GM12878 (cell line): Measurements from ENCODE around the gene TFAM. TPM values are rescaled to one million over a fixed set of nuclear protein-coding genes. Genes with fewer than 3 reads are reported as not detected.
A peak's percentile ranks its signal among the peaks of the same experiment; 100 is the strongest.

Experiments
- ATAC-seq: fragments of 200-7000 bp; cut with Tn5 transposase; 3 replicates; pipeline ENCODE4 v1.9.1; 2020; ENCODE audit warnings: mild to moderate bottlenecking, moderate library complexity
- BruUV-seq: library from RNA; stranded (reverse); fragments of 400-500 nt; replicated peaks from 2 replicates; lab custom pipeline; 2021; lab: Mats Ljungman, UMichigan
- CTCF ChIA-PET: fragments of 300-600 bp; sonication (Branson Sonifier 250); formaldehyde crosslinking; extraction: SDS; loops from one replicate; lab custom pipeline; 2021; ENCODE audit warnings: inconsistent platforms; lab: Yijun Ruan, JAX
- POLR2A ChIA-PET: fragments of 350-600 bp; formaldehyde crosslinking; extraction: SDS; loops from one replicate; lab custom pipeline; 2021; ENCODE audit warnings: inconsistent platforms; lab: Charles Lee
- RAD21 ChIA-PET: fragments of 300-600 bp; sonication (Branson Sonifier 250); formaldehyde crosslinking; loops from one replicate; lab custom pipeline; 2023; ENCODE audit warnings: antibody characterized with exemption; ENCODE audit not compliant: unreplicated experiment; lab: Charles Lee
- SMC1A ChIA-PET: fragments of 300-600 bp; sonication (Branson Sonifier 250); formaldehyde crosslinking; loops from one replicate; lab custom pipeline; 2023; ENCODE audit not compliant: unreplicated experiment, uncharacterized antibody; lab: Charles Lee
- DNase-seq: peaks from one replicate; pipeline ENCODE4 v3.0.0-alpha.2; 2011; ENCODE audit warnings: low read depth, low spot score
- FAIRE-seq: peaks from 3 replicates; lab custom pipeline; 2011; peaks lifted over from hg19 to GRCh38; lab: Jason Lieb, UNC
- H2AFZ ChIP-seq: 2 replicates; pipeline ENCODE4 v1.6.0; 2011; ENCODE audit warnings: low read depth, low read length, control low read depth; ENCODE audit not compliant: control insufficient read depth
- H3K27ac ChIP-seq: 2 replicates; pipeline ENCODE4 v1.5.1; 2011; ENCODE audit warnings: control low read depth; ENCODE audit not compliant: control insufficient read depth, insufficient read depth
- H3K27me3 ChIP-seq, 2 experiments: replicated peaks in 1 of 2; 2 replicates each; pipeline versions ENCODE4 v1.6.0 to v1.6.1; 2011; ENCODE audit warnings: low read length in 1 of 2; ENCODE audit not compliant: control insufficient read depth in 2 of 2, insufficient read depth in 2 of 2
- H3K36me3 ChIP-seq, 2 experiments: 2 replicates each; pipeline ENCODE4 v1.5.1; 2011; ENCODE audit warnings: low read length in 1 of 2; ENCODE audit not compliant: control insufficient read depth in 2 of 2, insufficient read depth in 2 of 2
- H3K4me1 ChIP-seq: 2 replicates; pipeline ENCODE4 v1.6.1; 2011; ENCODE audit warnings: mild to moderate bottlenecking, low read length, moderate library complexity, mixed read lengths; ENCODE audit not compliant: control insufficient read depth, insufficient read depth
- H3K4me2 ChIP-seq: 2 replicates; pipeline ENCODE4 v1.6.0; 2011; ENCODE audit warnings: control low read depth; ENCODE audit not compliant: control insufficient read depth, insufficient read depth
- H3K4me3 ChIP-seq: fragments of 200-600 bp; sonication (generic); 2 replicates; pipeline ENCODE4 v1.5.1; 2016
- H3K79me2 ChIP-seq: 2 replicates; pipeline ENCODE4 v1.6.0; 2011; ENCODE audit warnings: low read length; ENCODE audit not compliant: control insufficient read depth, insufficient read depth
- H3K9ac ChIP-seq: 2 replicates; pipeline ENCODE4 v1.8.0; 2011; ENCODE audit warnings: low read length, control low read depth, mixed read lengths; ENCODE audit not compliant: control insufficient read depth, insufficient read depth
- H3K9me3 ChIP-seq: replicated peaks from 3 replicates; pipeline ENCODE4 v1.5.1; 2011; ENCODE audit warnings: mild to moderate bottlenecking, low read length; ENCODE audit not compliant: control insufficient read depth, insufficient read depth
- H4K20me1 ChIP-seq: 2 replicates; pipeline ENCODE4 v1.6.0; 2011; ENCODE audit not compliant: control insufficient read depth, insufficient read depth
- CBFB ChIP-seq: IDR thresholded peaks from 2 replicates; pipeline ENCODE4 v1.6.1; 2016; ENCODE audit warnings: antibody characterized with exemption, low read depth
- CHD4 ChIP-seq: fragments of 200-600 bp; sonication (generic); IDR thresholded peaks from 2 replicates; pipeline ENCODE4 v1.6.1; 2016; ENCODE audit warnings: mild to moderate bottlenecking
- EED ChIP-seq: sonication (generic); IDR thresholded peaks from 2 replicates; pipeline ENCODE4 v1.6.1; 2016; ENCODE audit warnings: antibody characterized with exemption, low read depth
- EP300 ChIP-seq, 2 experiments: fragments of 150-350 bp in 1 of 2; IDR thresholded peaks; 2 replicates each; pipeline ENCODE4 v1.6.1; 2011 to 2012; ENCODE audit warnings: low read depth in 2 of 2, low read length in 2 of 2, borderline replicate concordance in 1 of 2, improper control_type of control experiment in 1 of 2, inconsistent platforms in 1 of 2; ENCODE audit not compliant: control insufficient read depth in 1 of 2
- HSF1 ChIP-seq: fragments of 150-350 bp; IDR thresholded peaks from 2 replicates; pipeline ENCODE4 v1.6.1; 2014; ENCODE audit warnings: mild to moderate bottlenecking, low read depth, low read length
- IKZF2 ChIP-seq, 2 experiments: fragments of 450-650 bp; IDR thresholded peaks; 2 replicates each; pipeline ENCODE4 v1.6.1; 2017; ENCODE audit warnings: mild to moderate bottlenecking in 2 of 2, moderate library complexity in 2 of 2
- IRF4 ChIP-seq: IDR thresholded peaks from 2 replicates; pipeline ENCODE4 v1.6.1; 2011; ENCODE audit warnings: low read depth, low read length
- JUNB ChIP-seq: IDR thresholded peaks from 2 replicates; pipeline ENCODE4 v1.6.1; 2016; ENCODE audit warnings: antibody characterized with exemption, mild to moderate bottlenecking
- MTA2 ChIP-seq: fragments of 450-650 bp; IDR thresholded peaks from 2 replicates; pipeline ENCODE4 v1.6.1; 2016; ENCODE audit warnings: low read depth, mild to moderate bottlenecking, moderate library complexity
- MYC ChIP-seq: IDR thresholded peaks from 2 replicates; pipeline ENCODE4 v1.6.1; 2011; ENCODE audit warnings: mild to moderate bottlenecking, low read length, moderate library complexity, inconsistent platforms; ENCODE audit not compliant: insufficient read depth, insufficient replicate concordance, insufficient read length, severe bottlenecking
- NRF1 ChIP-seq: conservative IDR thresholded peaks from 2 replicates; pipeline ENCODE4 v1.6.1; 2011; ENCODE audit warnings: mild to moderate bottlenecking, low read depth, low read length, improper control_type of control experiment
- PML ChIP-seq: IDR thresholded peaks from 2 replicates; pipeline ENCODE4 v1.6.1; 2012; ENCODE audit warnings: low read length, inconsistent platforms
- RCOR1 ChIP-seq: conservative IDR thresholded peaks from 2 replicates; pipeline ENCODE4 v1.6.1; 2012; ENCODE audit warnings: low read depth, low read length, improper control_type of control experiment
- SMAD5 ChIP-seq: IDR thresholded peaks from 2 replicates; pipeline ENCODE4 v1.6.1; 2016; ENCODE audit warnings: antibody characterized with exemption, low read depth
- SP1 ChIP-seq: IDR thresholded peaks from one replicate; pipeline ENCODE4 v1.6.1; 2011; ENCODE audit warnings: low read depth, low read length
- TCF7 ChIP-seq: IDR thresholded peaks from 2 replicates; pipeline ENCODE4 v1.6.1; 2014; ENCODE audit warnings: antibody characterized with exemption, borderline replicate concordance
- WRNIP1 ChIP-seq: IDR thresholded peaks from 2 replicates; pipeline ENCODE4 v1.6.1; 2011; ENCODE audit warnings: low read depth, low read length, improper control_type of control experiment, borderline replicate concordance
- ZBED1 ChIP-seq: IDR thresholded peaks from 2 replicates; pipeline ENCODE4 v1.6.1; 2016; ENCODE audit warnings: borderline replicate concordance
- WGBS: methylation state at CpG from one replicate; pipeline ENCODE4 v1.1.6; 2016; ENCODE audit warnings: low lambda C conversion rate; ENCODE audit not compliant: insufficient replicate concordance, insufficient coverage; ENCODE audit errors: missing lambda C conversion rate; 5-methylcytosine and 5-hydroxymethylcytosine counted together
- in situ Hi-C: fragments of 300-500 bp; cut with MboI; formaldehyde crosslinking; loops from 9 replicates; pipeline ENCODE4 v1.14.3; 2018; ENCODE audit warnings: mixed read lengths
- intact Hi-C: fragments of 100-400 bp; cut with micrococcal nuclease; formaldehyde crosslinking; loops from one replicate; pipeline ENCODE4 v1.14.2; 2022; ENCODE audit not compliant: unreplicated experiment
- polyA plus RNA-seq, 11 experiments: library from polyadenylated mRNA; depleted of rRNA in 4 of 11; unstranded in 6 of 11; stranded (reverse) in 5 of 11; fragments of >200 nt; fragmentation: Nextera tagmentation in 4 of 11; fragmentation: Illumina TruSeq in 1 of 11; extraction: Ambion mirVana in 4 of 11; extraction: Trizol in 1 of 11; gene quantifications; 1 replicate in 1 of 11; 2 replicates in 10 of 11; pipeline versions ENCODE4 v1.2.1 to v1.2.3, GENCODE V29; 2011 to 2016; ENCODE audit warnings: inconsistent platforms in 2 of 11, missing spikeins in 2 of 11, low read depth in 1 of 11
- total RNA-seq, 4 experiments: library from RNA; depleted of rRNA in 3 of 4; stranded (reverse); fragments of >200 nt in 3 of 4; fragmentation: Illumina TruSeq in 1 of 4; extraction: Trizol in 1 of 4; gene quantifications; 2 replicates each; pipeline versions ENCODE4 v1.2.1 to v1.2.3, GENCODE V29; 2013 to 2021
- TF ChIP-seq, protein P1 (sequence below): IDR thresholded peaks from 2 replicates; pipeline ENCODE4 v1.6.1; 2011; ENCODE audit warnings: mild to moderate bottlenecking, low read depth, low read length, moderate library complexity; ENCODE audit not compliant: insufficient replicate concordance
- TF ChIP-seq, protein P2 (sequence below): fragments of 450-650 bp; IDR thresholded peaks from 2 replicates; pipeline ENCODE4 v1.6.1; 2017; ENCODE audit warnings: mild to moderate bottlenecking, low read depth, inconsistent platforms; ENCODE audit not compliant: poor library complexity, severe bottlenecking

TFAM gene
- total and polyA plus RNA-seq, 10 of the 15 experiments (the other 5 are each of a cell fraction or from before 2014, with no cell fraction given): 44.9 to 135 (median 93.3) TPM

DNA sequence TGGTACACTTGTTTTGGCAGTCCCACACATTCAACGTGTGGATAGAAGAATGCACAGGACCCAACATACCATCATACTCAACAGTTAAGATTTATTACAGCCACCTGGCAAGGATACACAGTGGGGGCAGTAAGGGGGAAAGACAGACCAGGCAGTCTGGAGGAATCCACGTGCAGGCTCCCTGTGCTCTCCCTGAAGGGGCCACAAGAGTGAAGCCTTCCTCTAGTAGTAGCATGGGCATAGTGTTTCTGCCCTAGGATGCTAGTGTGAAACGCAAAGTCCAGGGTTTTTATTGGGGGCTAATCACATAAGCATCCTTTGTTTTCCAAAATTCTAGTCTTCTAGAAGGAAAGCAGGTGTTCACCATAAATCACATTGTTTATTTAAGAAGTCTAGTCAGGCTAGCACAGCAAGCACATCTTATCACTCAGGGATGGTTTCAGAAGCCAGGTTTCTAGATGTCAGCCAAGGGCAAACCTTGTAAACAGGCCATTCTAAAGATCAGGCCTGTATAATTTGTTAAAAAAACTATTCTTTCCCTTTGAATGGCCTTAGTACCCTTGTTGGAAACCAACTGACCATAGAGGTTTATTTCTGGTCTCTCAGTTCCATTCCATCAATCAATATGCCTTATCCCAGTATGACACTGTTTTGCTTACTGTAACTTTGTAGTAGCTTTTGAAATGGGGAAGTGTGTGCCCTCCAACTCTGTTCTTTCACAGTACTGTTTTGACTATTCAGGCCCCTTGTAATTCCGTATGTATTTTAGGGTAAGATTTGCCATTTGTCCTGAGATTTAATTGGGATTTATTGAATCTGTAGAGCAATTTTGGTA lies 12.4 kb upstream of the TFAM start:
- H3K36me3 ChIP-seq: no peaks in the 10 kb centered on the region
- DNase-seq: peak; percentile 20
- in situ Hi-C loops (no loop called here), intact Hi-C loops (loop anchor here (5.0 kb wide), 1 partner anchor 36 kb away; the partner anchor contains the start of gene UBE2D1)
- FAIRE-seq: peak; percentile 27
- CTCF ChIA-PET: interaction anchor here (1.1 to 1.3 kb wide), 3 partner anchors 10 to 73 kb away, joined by 3 to 4 read pairs (median 3); partner anchors contain the start of gene TFAM
- no peaks in the 10 kb centered on the region for H3K79me2 ChIP-seq
- H3K27me3 ChIP-seq: no peaks in the 10 kb centered on the region
- WGBS: 71% methylated on average over 4 of the region's 4 CpGs
- no peaks in the 10 kb centered on the region for H4K20me1 ChIP-seq
- H3K27ac ChIP-seq: no peak overlapping the region
- no peak overlapping the region for H2AFZ ChIP-seq
- POLR2A ChIA-PET: no interaction called here
- no peak overlapping the region for H3K9ac ChIP-seq
- H3K9me3 ChIP-seq: no peaks in the 10 kb centered on the region
- H3K4me1 ChIP-seq: peaks cover 6% of the 10 kb centered on the region
- H3K4me2 ChIP-seq: no peak overlapping the region; the same call in 1 of the 2 replicates
- SMC1A ChIA-PET: interaction anchor here (0.6 to 1.3 kb wide), 3 partner anchors 8 to 33 kb away, joined by 3 to 5 read pairs (median 3); no protein-coding TSS in a partner anchor
- peak; percentile 92 for ATAC-seq
- H3K4me3 ChIP-seq: no peak overlapping the region
- BruUV-seq: no TSS peak
- RAD21 ChIA-PET: no interaction called here
- TF ChIP-seq SP1 (no peak), RCOR1 (no peak), EP300 (IDR thresholded peaks at IDR 0.05; ENCODE audit: borderline replicate concordance in 1 of 2, control insufficient read depth in 1 of 2, low read depth in 2 of 2, low read length in 2 of 2) (0 out of 4 replicates have a peak, but pooled peaks of 1 of the 2 experiments have one; percentile 8), WRNIP1 (no peak), CHD4 (no peak), MYC (no peak), JUNB (peak; percentile 65), ZBED1 (no peak), HSF1 (no peak), IKZF2 (IDR thresholded peaks at IDR 0.05) (peak; percentile 58 to 60; a peak in 3 of 4 replicates), IRF4 (peak; percentile 59; the same call in 1 of the 2 replicates), MTA2 (peak; percentile 23; the same call in 1 of the 2 replicates), NRF1 (no peak), CBFB (no peak), TCF7 (no peak; the same call in 1 of the 2 replicates), EED (no peak), SMAD5 (no peak), PML (no peak)
- TF ChIP-seq, protein P1, sequence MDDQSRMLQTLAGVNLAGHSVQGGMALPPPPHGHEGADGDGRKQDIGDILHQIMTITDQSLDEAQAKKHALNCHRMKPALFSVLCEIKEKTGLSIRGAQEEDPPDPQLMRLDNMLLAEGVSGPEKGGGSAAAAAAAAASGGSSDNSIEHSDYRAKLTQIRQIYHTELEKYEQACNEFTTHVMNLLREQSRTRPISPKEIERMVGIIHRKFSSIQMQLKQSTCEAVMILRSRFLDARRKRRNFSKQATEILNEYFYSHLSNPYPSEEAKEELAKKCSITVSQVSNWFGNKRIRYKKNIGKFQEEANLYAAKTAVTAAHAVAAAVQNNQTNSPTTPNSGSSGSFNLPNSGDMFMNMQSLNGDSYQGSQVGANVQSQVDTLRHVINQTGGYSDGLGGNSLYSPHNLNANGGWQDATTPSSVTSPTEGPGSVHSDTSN: peak; percentile 32
- TF ChIP-seq, protein P2, sequence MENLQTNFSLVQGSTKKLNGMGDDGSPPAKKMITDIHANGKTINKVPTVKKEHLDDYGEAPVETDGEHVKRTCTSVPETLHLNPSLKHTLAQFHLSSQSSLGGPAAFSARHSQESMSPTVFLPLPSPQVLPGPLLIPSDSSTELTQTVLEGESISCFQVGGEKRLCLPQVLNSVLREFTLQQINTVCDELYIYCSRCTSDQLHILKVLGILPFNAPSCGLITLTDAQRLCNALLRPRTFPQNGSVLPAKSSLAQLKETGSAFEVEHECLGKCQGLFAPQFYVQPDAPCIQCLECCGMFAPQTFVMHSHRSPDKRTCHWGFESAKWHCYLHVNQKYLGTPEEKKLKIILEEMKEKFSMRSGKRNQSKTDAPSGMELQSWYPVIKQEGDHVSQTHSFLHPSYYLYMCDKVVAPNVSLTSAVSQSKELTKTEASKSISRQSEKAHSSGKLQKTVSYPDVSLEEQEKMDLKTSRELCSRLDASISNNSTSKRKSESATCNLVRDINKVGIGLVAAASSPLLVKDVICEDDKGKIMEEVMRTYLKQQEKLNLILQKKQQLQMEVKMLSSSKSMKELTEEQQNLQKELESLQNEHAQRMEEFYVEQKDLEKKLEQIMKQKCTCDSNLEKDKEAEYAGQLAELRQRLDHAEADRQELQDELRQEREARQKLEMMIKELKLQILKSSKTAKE: no peak
